SU-DHL-6 (cell line): Measurements from ENCODE around the gene SPRED1.

ENCODE experiments used
- H2AFZ ChIP-seq: fragments of 200-600 bp; sonication (generic); 2 replicates; pipeline ENCODE4 v1.6.1; 2014; ENCODE audit warnings: low read depth, mild to moderate bottlenecking, moderate library complexity, mixed read lengths, antibody characterized with exemption, low read length; ENCODE audit not compliant: severe bottlenecking
- H3F3A ChIP-seq: fragments of 200-600 bp; shearing (Covaris generic); 2 replicates; pipeline ENCODE4 v1.6.0; 2016; ENCODE audit warnings: antibody characterized with exemption, mild to moderate bottlenecking; ENCODE audit not compliant: insufficient read depth
- H3K27ac ChIP-seq: fragments of 200-600 bp; sonication (generic); 2 replicates; pipeline ENCODE4 v1.5.1; 2016; ENCODE audit warnings: low read depth, mild to moderate bottlenecking, low read length, moderate library complexity, mixed read lengths
- H3K27me3 ChIP-seq: fragments of 200-600 bp; sonication (generic), shearing (Covaris generic); 2 replicates; pipeline ENCODE4 v1.6.0; 2014; ENCODE audit warnings: mild to moderate bottlenecking, low read length
- H3K36me3 ChIP-seq: fragments of 200-600 bp; sonication (generic); 2 replicates; pipeline ENCODE4 v1.6.1; 2014; ENCODE audit warnings: mild to moderate bottlenecking, low read length, mixed read lengths
- H3K4me2 ChIP-seq: fragments of 300-600, 200-600 bp; shearing (Covaris generic), sonication (generic); 2 replicates; pipeline ENCODE4 v1.6.0; 2014; ENCODE audit warnings: low read length, low read depth, mild to moderate bottlenecking; ENCODE audit not compliant: poor library complexity, severe bottlenecking
- H3K4me3 ChIP-seq: fragments of 200-600 bp; sonication (generic); 2 replicates; pipeline ENCODE4 v1.5.1; 2014; ENCODE audit warnings: antibody characterized with exemption, low read length, mild to moderate bottlenecking, mixed read lengths; ENCODE audit not compliant: insufficient read depth, poor library complexity, severe bottlenecking
- H3K79me2 ChIP-seq: fragments of 200-600 bp; sonication (generic); 2 replicates; pipeline ENCODE4 v1.6.1; 2014; ENCODE audit warnings: mild to moderate bottlenecking, low read length, moderate library complexity; ENCODE audit not compliant: insufficient read depth
- H3K9ac ChIP-seq: fragments of 200-600 bp; sonication (generic); 2 replicates; pipeline ENCODE4 v1.7.0; 2014; ENCODE audit warnings: mild to moderate bottlenecking, low read length
- H3K9me2 ChIP-seq: fragments of 200-600 bp; sonication (generic); replicated peaks from 2 replicates; pipeline ENCODE4 v1.6.1; 2014; ENCODE audit warnings: low read length; ENCODE audit not compliant: insufficient read depth
- H3K9me3 ChIP-seq: fragments of 200-600 bp; sonication (generic); 2 replicates; pipeline ENCODE4 v1.6.1; 2014; ENCODE audit warnings: low read length, mixed read lengths; ENCODE audit not compliant: insufficient read depth
- H4K20me1 ChIP-seq: fragments of 200-600 bp; sonication (generic); 2 replicates; pipeline ENCODE4 v1.6.1; 2014; ENCODE audit warnings: low read depth, mild to moderate bottlenecking, antibody characterized with exemption, low read length, moderate library complexity, mixed read lengths
- EZH2phosphoT487 ChIP-seq: fragments of 200-600 bp; sonication (generic), shearing (Covaris generic); conservative IDR thresholded peaks from 2 replicates; pipeline ENCODE4 v1.6.1; 2018; ENCODE audit warnings: mild to moderate bottlenecking, antibody characterized with exemption, low read length, moderate library complexity, mixed read lengths
- TF ChIP-seq, protein P1 (sequence below): fragments of 200-600 bp; sonication (generic); IDR thresholded peaks from one replicate; pipeline ENCODE4 v1.5.1; 2017; ENCODE audit warnings: antibody characterized with exemption, mild to moderate bottlenecking, low read length, moderate library complexity; ENCODE audit not compliant: insufficient read depth, poor library complexity, severe bottlenecking

SPRED1 gene

DNA sequence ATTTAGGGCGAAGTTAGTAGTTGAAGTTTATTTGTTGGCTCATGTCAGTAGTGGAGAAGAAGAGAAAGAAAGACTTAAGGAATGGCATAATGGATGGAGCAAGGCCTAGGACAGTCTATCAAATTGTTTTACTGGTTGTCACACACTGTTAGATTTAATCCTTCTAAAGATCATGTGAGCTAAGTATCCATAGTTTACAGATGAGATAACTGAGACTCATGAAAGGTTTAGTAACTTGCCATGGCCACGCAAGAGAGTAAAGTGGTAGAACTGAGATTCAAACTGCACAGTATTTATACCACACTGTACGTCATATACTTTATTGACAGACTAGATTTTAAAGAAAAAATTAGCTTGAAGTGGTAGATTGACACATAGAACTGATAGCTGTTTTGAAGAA, 11.4 kb downstream of the SPRED1 start:
- peaks cover 63% of the 10 kb centered on the region for H3K79me2 ChIP-seq
- H3K27me3 ChIP-seq = no peaks in the 10 kb centered on the region
- peaks cover 22% of the 10 kb centered on the region for H4K20me1 ChIP-seq
- TF ChIP-seq, protein P1, sequence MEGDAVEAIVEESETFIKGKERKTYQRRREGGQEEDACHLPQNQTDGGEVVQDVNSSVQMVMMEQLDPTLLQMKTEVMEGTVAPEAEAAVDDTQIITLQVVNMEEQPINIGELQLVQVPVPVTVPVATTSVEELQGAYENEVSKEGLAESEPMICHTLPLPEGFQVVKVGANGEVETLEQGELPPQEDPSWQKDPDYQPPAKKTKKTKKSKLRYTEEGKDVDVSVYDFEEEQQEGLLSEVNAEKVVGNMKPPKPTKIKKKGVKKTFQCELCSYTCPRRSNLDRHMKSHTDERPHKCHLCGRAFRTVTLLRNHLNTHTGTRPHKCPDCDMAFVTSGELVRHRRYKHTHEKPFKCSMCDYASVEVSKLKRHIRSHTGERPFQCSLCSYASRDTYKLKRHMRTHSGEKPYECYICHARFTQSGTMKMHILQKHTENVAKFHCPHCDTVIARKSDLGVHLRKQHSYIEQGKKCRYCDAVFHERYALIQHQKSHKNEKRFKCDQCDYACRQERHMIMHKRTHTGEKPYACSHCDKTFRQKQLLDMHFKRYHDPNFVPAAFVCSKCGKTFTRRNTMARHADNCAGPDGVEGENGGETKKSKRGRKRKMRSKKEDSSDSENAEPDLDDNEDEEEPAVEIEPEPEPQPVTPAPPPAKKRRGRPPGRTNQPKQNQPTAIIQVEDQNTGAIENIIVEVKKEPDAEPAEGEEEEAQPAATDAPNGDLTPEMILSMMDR = no peak
- no peak for TF ChIP-seq EZH2phosphoT487
- H3F3A ChIP-seq = no peaks in the 10 kb centered on the region
- no peak overlapping the region for H3K9ac ChIP-seq
- no peaks in the 10 kb centered on the region for H3K36me3 ChIP-seq
- no peaks in the 10 kb centered on the region for H3K9me2 ChIP-seq
- no peak overlapping the region for H3K4me2 ChIP-seq
- no peaks in the 10 kb centered on the region for H3K9me3 ChIP-seq
- H3K4me3 ChIP-seq = no peak overlapping the region
- H3K27ac ChIP-seq = no peak overlapping the region
- no peak overlapping the region for H2AFZ ChIP-seq

DNA sequence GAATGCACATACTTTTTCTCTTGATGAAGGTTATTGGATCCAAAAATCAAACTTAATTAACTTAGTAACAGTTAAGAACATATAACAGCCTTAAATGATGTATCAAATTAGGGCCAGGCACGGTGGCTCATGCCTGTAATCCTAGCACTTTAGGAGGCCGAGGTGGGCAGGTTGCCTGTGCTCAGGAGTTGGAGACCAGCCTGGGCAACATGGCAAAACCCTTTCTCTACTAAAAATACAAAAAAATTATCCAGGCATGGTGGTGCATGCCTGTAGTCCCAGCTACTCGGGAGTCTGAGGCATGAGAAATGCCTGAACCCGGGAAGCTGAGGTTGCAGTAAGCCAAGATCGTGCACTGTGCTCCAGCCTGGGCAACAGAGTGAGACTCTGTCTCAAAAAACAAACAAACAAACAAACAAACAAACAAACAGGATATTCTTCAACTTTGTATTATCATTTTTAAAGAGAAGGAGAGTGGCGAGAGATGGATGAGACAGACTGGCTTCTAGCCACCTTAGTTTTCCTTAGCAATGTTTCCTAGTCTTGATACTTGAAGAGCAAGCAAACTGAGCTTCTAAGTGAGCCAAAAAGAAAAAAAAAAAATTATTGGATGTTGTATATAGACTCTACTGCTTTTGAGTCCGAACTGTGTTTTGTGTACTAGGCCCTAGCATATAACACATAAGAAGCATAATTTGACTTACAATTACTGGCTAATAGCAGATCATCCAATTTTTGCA, 13.8 kb downstream of the SPRED1 start:
- H3K79me2 ChIP-seq = peaks cover 51% of the 10 kb centered on the region
- TF ChIP-seq, protein P1 = no peak
- no peak for TF ChIP-seq EZH2phosphoT487
- no peak overlapping the region for H3K4me2 ChIP-seq
- H4K20me1 ChIP-seq = peaks cover 8% of the 10 kb centered on the region
- no peak overlapping the region for H3K9ac ChIP-seq
- no peak overlapping the region for H2AFZ ChIP-seq
- no peaks in the 10 kb centered on the region for H3F3A ChIP-seq
- H3K27ac ChIP-seq = no peak overlapping the region
- H3K27me3 ChIP-seq = no peaks in the 10 kb centered on the region
- H3K9me2 ChIP-seq = no peaks in the 10 kb centered on the region
- H3K9me3 ChIP-seq = no peaks in the 10 kb centered on the region
- H3K36me3 ChIP-seq = no peaks in the 10 kb centered on the region
- H3K4me3 ChIP-seq = no peak overlapping the region

DNA sequence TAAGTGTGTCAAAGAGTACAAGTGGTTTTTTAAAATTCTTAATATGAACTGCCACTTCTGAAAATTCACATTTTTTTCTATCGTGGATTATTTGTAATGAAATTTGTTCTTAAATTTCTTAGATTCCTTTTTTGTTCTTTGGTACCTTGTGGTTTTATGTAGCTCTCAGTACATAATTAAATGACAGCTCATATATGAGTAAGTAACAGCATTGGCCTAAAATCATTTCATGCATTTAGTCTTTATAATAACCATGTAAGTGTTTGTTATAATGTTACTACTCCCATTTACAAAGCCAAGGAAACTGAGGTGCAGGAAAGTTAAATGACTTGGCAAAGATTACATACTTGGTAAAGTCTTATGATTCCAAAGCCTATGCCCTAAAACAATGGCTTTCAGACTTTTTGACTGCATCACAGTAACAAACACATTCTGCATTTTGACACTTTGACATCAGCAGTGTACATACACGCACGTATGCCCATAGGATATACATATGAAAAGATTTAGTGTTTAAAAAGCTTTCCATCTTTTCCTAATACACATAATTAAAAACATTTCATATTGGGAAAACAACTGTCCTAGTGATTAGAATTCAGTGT, 14.9 kb downstream of the SPRED1 start:
- no peaks in the 10 kb centered on the region for H3K27me3 ChIP-seq
- no peaks in the 10 kb centered on the region for H3K9me3 ChIP-seq
- no peaks in the 10 kb centered on the region for H3K9me2 ChIP-seq
- H4K20me1 ChIP-seq = peaks cover 5% of the 10 kb centered on the region
- H3K36me3 ChIP-seq = no peaks in the 10 kb centered on the region
- TF ChIP-seq EZH2phosphoT487 = no peak
- TF ChIP-seq, protein P1 = no peak
- H2AFZ ChIP-seq = no peak overlapping the region
- no peak overlapping the region for H3K4me3 ChIP-seq
- H3K27ac ChIP-seq = no peak overlapping the region
- H3F3A ChIP-seq = no peaks in the 10 kb centered on the region
- no peak overlapping the region for H3K9ac ChIP-seq
- peaks cover 40% of the 10 kb centered on the region for H3K79me2 ChIP-seq
- H3K4me2 ChIP-seq = no peak overlapping the region
